Right lung (tissue), 5 donors: Measurements from ENCODE around the gene USP46. TPM values are rescaled to one million over a fixed set of nuclear protein-coding genes. Genes with fewer than 3 reads are reported as not detected.

Experiments used
- DNase-seq, 2 donors: peaks; one replicate each; pipeline ENCODE4 v3.0.0-alpha.2; 2013
- polyA plus RNA-seq, 5 donors: library from polyadenylated mRNA; unstranded; fragments of 120-200 nt; gene quantifications; one replicate each; pipeline versions ENCODE4 v1.2.1 to v1.2.3, GENCODE V29; 2013; ENCODE audit warnings: inconsistent platforms in 1 of 5, low replicate concordance in 1 of 5; ENCODE audit not compliant: insufficient read length in 5 of 5, insufficient read depth in 1 of 5

Gene USP46
- polyA plus RNA-seq, 5 donors: 17.4 to 30.8 (median 24.5) TPM

DNA sequence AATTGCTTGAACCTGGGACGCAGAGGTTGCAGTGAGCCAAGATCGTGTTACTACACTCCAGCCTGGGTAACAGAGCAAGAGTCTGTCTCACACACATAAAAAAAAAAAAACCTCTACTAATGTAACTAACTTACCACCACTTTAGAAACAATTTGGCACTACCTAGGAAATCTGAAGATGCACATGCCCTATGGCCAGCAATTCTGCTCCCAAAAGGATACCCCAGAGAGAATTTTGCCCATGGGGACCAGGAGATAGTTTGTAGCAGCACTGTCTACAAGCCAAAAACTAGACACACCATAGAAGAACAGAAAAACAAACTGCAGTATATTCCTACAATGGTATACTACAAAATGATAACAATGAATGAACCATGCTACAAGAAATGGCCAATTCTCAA lies 37.5 kb downstream of the USP46 start:
- no peak for DNase-seq

DNA sequence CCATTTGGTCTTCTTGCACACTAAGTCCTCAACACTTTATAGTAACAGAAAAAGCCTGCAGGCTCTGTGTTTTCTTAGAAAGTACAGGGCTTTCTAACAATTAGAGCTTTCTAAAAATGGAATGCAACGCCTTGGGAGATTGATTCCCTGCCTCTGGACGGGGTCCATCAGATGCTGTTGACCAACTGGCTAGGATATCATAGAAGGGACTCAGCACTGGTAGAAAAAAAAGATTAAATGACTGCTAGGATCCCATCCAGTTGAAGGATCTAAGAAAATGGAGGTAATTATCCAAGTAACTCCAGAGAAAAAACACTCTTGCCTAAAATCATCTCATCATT lies 39.5 kb downstream of the USP46 start:
- no peak for DNase-seq

DNA sequence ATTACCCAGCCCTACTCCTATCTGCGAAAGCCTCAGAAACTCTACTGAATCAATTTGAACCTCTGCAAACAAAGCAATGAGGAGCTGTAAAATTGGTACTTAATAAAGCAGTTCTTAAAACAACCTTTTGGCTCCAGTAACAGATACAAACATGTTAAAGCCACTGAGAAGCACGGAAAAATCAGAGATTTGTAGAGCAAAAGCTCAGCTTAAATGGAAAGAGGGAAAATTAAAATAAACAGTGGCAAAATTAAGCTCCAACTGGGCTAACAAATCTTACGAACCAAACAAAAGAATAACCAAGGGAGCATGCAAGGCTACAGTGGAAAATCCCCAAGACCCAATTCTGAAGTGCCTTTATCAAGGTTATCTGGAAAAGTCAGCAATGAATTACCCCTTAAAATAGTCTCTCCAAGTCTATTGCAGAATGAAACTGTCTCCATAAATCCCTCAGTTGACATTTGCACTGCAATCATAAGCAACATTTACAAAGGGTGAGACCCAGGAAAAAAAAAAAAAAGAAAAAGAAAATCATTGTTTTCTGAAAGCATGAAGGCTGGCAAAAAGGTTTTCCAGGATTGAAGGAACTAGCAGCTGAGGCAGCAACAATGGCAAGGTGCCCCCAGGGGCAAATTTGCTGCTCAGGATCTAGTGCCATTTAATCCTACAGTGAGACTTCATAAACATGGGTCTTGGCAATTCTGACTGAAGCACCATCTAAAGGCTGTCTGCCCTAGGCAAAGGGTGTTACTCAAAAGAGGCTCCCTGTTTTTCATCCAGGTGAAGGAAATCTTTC lies 40.1 kb downstream of the USP46 start:
- DNase-seq: no peak

DNA sequence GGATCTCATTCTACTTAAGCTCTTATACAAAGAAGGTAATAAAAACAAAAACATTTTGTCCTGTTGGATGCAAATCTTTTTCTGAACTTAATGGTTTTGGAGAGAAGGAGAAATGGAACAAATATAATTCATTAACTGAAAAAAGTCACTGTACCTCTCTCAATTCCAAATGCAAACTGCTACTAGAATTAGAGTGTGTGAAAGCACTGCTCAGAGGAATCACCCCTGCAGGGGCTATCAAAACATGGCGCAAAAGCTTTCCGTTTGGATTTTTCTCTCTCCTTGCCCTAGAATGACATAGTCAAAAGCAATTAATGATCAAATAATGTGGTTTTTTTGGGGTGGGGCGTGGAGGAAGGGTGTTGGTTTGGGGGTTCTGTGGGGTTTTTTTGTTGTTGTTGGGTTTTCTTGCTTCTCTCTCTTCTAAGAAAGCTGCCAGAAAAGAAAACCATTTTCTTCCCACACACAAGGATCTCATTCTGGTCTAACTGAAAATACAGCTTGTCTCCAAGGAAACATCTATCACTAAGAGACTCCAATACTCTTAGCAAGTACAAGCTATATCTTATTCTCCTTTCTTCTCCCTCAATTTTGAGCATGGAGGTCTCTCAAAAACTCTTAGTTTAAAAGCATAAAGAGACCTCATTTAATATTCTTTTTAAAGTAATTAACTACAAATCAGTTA lies 41.6 kb downstream of the USP46 start:
- DNase-seq: no peak

DNA sequence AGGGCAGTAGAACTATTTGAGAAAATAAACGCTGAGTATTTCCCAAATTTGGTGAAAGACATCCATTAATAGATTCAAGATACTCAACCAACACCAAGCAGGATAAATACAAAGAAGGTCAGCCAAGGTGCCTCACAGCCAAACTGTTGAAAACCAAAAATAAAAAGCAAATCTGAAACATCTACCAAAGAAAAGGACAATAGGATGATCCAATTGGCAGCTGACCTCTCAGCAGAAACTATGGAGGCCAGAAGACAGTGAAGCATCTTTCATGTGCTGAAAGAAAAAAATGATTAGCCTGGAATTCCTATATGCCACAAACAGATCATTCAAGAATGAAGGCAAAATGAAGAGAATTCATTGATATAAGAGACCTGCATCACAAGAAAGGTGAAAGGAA lies 44.9 kb downstream of the USP46 start:
- no peak for DNase-seq

DNA sequence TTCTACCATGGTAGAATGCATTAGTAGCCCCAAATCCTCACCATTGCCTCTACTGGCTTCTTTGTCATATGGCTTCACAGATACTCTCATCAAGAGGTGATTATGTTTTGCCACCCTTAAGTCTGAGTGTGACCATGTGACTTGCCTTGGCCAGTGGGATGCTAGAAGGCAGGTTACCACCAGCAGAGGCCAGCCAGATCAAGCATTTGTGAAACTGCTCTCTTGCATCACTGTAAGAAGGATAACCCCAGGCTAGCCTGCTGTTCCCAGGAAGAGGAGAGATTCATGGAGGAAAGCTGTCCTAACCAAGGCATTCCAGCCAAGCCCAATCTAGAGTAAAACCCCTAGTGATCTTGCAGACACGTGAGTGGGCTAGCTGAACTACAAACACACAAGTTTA lies 46.8 kb downstream of the USP46 start:
- no peak for DNase-seq

DNA sequence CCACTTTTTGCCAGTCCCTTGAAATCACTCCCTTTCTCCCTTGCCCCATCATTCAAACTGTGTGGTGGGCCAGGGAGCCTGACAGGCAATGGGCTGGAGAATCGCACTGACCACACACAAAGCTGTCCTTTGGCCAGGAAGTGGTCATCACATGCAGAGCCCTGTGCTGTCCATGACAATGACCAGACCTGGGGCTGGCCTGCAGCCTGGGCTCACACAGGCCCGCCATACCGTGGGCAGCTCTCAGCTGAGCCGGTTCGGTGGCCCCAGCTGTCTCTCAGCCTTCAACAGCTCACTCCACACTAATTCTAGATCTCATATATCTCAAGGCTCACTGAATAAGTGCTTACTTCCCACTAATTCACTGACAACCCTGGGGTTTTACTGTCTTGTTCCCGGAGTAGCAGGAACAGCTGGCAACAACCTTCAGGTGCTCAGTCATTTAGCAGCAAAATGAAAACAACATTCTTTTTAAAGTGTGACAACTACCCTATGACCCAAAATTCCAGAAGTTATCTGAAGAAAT lies 48.0 kb downstream of the USP46 start:
- no peak for DNase-seq

DNA sequence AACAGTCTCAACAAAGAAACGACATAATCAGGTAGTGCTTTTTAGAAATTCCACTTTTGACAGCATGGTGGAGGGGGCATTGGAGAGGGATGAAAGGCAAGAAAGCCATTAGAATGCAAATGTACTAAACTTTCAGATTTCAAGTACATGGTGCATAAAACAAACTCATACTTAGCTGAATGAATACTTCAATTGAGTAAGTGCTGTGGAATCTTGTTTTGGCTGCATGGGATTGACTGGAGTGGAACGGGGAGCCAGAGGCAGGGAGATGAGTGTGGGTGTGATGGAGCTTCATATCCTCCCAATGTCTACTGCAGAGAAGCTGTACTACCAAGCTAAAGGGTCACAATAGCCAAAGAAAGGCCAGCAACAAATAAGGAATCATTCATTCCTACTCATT lies 52.4 kb downstream of the USP46 start:
- DNase-seq: no peak

DNA sequence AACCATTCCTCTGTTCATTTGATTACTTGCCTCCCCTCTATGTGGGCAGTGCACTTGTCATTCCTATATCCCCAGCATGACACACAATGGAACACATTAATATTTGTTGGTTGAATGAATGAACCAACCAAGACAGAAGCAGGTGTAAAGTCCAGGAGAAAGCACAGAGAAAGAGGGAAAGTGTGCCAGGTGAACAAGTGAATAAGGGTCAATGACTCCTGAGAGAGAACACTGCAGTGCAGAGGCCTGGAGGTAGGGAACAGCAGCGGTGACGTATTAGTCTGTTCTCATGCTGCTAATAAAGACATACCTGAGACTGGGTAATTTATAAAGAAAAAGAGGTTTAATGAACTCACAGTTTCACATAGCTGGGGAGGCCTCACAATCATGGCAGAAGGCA lies 53.1 kb downstream of the USP46 start:
- DNase-seq: no peak

DNA sequence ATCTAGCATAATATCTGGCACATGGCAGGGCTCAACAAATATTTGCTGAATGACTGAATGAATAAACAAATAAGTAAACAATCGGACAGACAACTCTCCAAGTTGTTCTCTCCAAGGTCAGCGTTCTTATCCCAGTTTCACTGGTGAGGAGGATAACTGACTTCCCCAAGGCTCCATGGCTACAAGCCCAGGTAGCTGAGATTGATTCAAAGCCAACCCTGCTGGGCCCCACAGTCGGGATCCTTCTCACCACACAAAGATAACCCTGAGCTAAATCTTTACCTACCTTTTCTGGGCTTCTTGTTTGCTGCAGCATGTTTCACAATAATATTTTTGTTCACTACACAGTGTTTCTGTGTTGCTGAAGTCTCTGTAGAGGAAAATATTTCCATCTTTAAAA lies 54.9 kb downstream of the USP46 start:
- DNase-seq: no peak

DNA sequence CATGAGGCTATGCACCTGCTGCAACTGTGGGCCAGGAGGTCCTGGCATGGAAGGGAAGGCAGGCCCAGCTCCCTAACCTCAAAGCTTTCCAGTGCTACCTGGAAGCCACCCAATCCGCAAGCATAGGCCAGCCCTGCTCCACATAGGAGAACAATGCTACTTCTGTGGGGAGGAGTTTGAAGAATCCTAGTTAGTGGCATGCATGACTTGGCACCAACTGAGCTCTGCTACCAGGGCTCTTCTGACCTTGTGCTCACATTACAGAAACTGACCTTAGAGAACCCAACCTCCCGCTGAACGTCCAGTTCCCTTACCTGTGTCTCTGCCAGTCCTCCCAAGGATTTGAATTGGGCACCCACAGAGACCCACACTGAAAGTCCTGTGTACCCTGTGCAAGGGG lies 58.8 kb downstream of the USP46 start:
- DNase-seq: no peak

DNA sequence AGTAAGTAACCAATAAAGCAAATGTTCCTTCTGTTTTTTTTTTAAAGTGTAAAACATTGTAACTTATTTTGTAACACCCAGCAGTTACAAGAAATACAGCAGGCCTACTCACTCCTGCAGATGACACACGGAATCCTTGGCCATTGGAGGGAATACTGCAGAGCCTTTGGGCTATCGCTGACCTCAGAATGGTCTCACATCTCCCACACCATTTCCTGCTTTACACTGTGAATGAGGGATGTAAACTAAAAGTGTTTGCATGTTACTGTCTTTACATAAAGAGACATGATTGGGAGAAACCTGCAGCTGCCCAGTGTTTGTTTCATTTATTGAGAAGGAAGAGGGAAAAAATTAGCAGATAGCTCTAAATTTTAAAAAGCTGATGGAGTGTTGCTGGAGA lies 64.1 kb downstream of the USP46 start:
- no peak for DNase-seq

DNA sequence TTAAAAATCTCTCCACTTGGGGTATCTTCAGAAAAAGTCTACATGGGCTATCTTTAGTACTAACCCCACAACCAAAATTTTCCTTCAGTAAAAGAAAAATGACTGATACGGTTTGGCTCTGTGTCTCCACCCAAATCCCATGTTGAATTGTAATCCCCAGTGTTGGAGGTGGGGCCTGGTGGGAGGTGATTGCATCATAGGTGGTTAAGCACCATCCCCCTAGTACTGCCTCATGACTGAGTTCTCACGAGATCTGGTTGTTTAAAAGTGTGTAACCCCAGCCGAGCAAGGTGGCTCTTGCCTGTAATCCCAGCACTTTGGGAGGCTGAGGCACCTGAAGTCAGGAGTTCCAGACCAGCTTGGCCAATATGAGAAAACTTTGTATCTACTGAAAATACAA lies 66.8 kb downstream of the USP46 start:
- no peak for DNase-seq

DNA sequence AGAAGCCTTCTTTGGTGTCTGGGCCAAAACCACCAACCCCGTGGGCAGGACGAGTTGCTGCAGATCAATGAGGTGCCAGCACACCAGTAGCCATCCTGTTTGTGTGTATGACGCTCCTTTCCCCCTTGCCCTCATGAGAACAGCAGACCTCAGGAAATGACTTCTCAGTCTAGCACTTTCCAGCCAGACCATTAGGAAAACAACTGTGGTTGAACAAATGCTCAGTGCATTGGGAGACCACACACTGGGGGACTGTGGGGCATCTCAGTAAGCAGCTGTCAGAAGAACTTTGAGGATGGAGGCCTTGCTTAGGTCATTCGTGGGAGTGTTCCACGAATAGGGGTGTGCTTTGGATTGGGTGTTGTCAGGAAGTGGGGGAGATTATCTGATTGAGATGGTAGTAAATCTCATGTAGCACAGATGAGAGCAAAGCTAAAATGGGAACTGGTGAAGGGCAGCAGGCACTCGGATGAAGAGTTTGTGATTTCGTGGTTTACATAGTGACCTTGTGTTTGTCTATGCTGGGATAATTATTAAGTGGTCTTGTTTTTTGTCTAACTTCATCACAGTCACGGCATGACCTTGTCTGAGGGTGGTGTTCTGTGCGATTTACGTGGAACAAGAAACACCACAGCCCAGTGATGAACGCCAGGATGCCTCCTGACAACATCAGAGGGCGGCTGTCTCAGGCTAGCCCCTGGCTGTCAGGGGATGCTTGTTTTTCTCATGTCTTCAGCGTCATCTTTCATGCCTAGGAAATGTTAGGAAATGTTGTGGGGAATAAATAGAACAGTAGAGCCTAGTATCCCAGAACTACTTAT lies 70.1 kb downstream of the USP46 start:
- DNase-seq: no peak

DNA sequence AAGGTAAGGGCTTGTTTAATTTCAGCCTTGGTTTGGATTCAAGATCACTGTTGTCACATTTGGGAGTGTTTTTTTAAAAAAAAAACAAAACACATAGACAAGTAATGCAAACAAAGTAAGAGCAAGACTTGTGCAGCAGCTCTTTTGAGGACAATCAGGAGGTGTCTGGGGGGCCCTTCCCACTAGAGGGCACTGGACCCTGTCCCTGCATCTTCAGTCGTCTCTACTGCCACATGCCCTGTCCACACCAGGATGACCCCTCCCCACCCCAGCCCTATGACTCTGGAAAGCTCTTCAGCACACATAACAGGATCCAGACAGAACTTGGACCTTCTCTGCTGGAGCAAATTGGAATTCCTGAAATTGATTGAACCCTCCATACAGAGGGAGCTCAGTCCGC lies 71.0 kb downstream of the USP46 start:
- DNase-seq: no peak

DNA sequence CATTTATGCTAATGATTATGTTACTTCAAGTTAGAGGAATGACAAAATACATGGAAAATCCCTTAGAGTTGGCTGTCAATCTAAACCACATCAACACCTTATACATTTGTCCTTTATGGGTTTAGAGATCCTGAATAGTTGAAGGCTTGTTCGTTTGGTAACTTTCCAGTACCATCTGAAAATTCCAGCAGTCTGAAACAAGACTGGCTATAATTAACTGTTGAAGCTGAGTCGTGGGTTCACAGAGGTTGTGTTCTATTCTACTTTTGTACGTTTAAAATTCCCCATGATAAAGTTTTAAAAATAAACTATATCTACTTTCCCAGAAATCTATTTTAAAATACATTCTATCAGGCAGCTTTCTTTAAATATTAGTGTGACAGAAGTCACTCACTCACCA lies 73.0 kb downstream of the USP46 start:
- no peak for DNase-seq

DNA sequence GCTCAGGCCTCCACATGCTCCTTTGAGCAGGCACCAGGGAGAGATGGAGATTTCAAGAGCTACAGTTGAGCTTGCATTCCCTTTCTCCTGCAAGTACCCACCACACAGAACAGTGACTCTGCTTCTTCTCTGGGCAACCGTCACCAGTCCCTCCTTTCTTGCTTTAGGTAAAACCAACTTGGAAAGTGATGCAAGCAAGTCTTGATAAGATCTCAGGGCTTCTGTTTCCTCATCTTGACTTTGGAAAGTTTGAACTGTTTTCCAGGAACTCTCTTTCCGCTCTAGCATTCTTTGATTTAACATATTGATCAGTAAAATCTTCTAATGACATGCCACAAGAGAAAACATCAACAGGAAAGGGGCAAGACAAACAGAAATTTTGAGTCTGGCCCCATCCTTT lies 73.7 kb downstream of the USP46 start:
- DNase-seq: no peak

DNA sequence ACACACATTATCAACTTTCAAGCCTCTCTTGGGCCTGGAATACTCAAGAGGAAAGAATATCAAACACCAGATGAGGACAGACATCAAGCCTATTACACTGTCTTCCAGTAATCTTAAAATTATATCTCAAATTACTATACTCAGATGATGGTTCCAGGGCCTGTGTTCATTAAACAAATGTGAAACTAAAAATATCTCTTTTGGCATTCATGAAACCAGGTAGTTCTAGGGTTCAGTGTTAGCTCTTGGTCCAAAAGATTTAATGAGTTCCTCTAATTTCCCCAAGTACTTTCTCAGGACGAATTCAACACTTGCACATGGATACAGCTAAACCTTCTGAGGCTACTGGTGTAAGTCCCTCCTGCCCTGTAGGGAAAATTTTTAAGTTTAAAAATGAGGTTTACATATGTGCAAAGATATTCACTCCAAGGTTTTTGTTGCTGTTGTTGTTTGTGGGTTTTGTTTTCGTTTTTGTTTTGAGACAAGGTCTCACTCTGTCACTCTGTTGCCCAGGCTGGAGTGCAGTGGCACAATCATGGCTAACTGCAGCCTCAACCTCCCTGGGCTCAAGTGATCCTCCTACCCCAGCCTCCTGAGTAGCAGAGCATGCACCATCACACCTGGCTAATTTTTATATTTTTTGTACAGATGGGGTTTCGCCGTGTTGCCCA lies 79.4 kb downstream of the USP46 start:
- DNase-seq: no peak

DNA sequence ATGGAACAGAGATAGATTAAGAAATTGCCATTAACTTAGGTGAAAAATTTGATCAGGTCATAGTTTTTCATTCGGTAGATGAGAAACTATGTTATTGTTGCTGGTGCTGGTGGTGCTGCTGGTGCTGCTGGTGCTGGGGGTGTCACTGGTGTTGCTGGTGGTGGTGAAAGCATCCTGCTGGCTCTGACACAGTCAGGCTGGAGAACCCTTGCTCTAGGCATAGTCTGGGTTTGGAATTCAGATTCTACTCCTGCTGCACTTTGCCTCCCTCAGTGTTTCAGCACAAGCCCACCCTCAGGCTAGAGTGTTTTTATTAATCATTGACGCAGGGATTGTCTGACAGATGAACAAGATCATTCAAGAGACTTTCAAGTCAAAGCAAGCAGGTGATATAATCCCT lies 80.2 kb downstream of the USP46 start:
- no peak for DNase-seq

DNA sequence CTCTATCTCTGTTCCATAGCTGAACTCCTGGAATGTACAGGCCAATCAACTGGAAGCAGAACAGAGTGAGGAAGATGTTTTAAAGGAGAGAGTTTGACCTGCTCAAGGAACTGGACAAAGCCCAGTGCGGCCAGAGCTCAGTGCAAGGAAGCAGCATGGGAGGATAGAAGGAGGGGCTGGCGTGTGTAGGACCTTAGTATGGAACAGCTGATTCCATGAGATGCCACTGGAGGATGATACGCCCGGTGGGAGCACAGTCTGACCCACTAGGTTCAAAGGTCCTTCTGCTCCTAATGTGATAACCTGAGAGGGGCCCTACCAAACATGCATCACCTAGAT lies 81.5 kb downstream of the USP46 start:
- DNase-seq: no peak

DNA sequence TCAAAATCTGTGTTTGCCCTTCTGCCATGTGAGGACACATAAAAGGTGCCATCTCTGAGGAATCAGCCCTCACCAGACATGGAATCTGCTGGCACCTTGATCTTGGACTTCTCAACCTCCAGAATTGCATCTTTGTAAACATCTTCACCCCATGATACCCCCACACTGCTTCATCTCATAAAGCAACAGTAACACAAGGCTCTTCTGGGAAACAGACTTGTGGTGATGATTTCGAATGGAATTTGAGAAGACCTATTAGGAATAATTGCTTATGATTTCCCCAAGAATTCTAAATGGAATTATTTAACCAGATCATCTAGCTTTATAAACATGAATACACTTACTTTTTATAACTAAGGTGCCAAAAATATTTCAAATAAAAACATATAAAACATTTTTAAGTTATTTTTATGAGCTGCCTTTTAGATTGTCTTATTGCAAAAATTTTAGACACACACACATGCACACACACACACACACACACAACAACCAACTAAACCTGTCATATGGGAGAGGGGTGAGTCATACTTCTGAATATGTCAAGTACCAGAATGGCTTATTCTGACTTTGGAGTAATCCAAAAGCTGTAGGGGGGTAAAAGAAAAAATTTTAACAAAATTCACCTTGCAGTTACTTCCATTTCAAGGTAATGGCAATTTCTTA lies 82.0 kb downstream of the USP46 start:
- DNase-seq: no peak

DNA sequence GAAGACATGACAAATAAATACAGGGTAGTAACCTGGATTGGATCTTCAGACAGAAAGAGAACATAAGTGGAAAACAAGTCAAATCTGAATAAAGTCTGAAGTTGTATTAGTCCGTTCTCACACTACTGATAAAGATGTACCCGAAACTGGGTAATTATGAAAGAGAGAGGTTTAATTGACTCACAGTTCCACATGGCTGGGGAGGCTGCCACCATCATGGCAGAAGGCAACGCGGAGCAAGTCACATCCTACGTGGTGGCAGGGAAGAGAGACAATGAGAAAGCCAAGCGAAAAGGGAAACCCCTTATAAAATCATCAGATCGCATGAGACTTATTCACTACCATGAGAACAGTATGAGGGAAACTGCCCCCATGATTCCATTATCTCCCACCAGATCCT lies 82.8 kb downstream of the USP46 start:
- DNase-seq: no peak
